RCC 7860 (cell line): Measurements from ENCODE around the gene SERTAD3.
"Not testable (repeated sequence)": the region's sequence is repeated elsewhere in the genome, so short reads cannot be mapped to it uniquely, and the experiment has no call there.

Experiments used
- DNase-seq: peaks from one replicate; pipeline ENCODE4 v3.0.0-alpha.2; 2015; ENCODE audit warnings: low spot score
- FAIRE-seq: peaks from 2 replicates; lab custom pipeline; 2012; peaks lifted over from hg19 to GRCh38; lab: Jason Lieb, UNC

Gene SERTAD3

GRCh38 chr19:40428197-40428596, 15.9 kb downstream of the SERTAD3 start:
- not testable (repeated sequence) for DNase-seq, FAIRE-seq

- peak; percentile 95 for DNase-seq
- FAIRE-seq = peak; percentile 81
These were observed 18.5 kb downstream of the SERTAD3 start, which contains the start of gene SERTAD1 for GRCh38 chr19:40425450-40426287. Gene SERTAD1, minus strand, starts transcription at chr19:40425992. Its CDS starts 2,446 bp downstream, at chr19:40423546.

- FAIRE-seq (no peak), DNase-seq (no peak)
These were observed 19.3 kb downstream of the SERTAD3 start for GRCh38 chr19:40424637-40425449.

GRCh38 chr19:40423938-40424337, 20.2 kb downstream of the SERTAD3 start:
- no peak for DNase-seq
- FAIRE-seq = no peak

- no peak for DNase-seq
- no peak for FAIRE-seq
These were observed 21.2 kb downstream of the SERTAD3 start for GRCh38 chr19:40422748-40423566.

GRCh38 chr19:40421993-40422747, 22.0 kb downstream of the SERTAD3 start:
- DNase-seq (no peak), FAIRE-seq (no peak)

- no peak for FAIRE-seq
- DNase-seq = peak; percentile 62
These were observed 23.1 kb downstream of the SERTAD3 start for GRCh38 chr19:40420766-40421765.

- no peak for DNase-seq
- no peak for FAIRE-seq
These were observed 23.7 kb downstream of the SERTAD3 start for GRCh38 chr19:40420451-40420765.

GRCh38 chr19:40419780-40420179, 24.4 kb downstream of the SERTAD3 start:
- FAIRE-seq = no peak
- DNase-seq = no peak

GRCh38 chr19:40419066-40419612, 25.0 kb downstream of the SERTAD3 start:
- FAIRE-seq = no peak
- no peak for DNase-seq

- no peak for FAIRE-seq
These were observed 26.1 kb downstream of the SERTAD3 start for GRCh38 chr19:40418040-40418439.

GRCh38 chr19:40417643-40417981, 26.5 kb downstream of the SERTAD3 start:
- no peak for DNase-seq
- no peak for FAIRE-seq

More at GRCh38 chr19:40418040-40418439, 26.1 kb downstream of the SERTAD3 start:
- DNase-seq = no peak

- DNase-seq = peak; percentile 20
- no peak for FAIRE-seq
These were observed 27.1 kb downstream of the SERTAD3 start for GRCh38 chr19:40416918-40417642.

- FAIRE-seq = no peak
These were observed 28.4 kb downstream of the SERTAD3 start for GRCh38 chr19:40415768-40416167.

GRCh38 chr19:40414542-40415535, 29.3 kb downstream of the SERTAD3 start:
- FAIRE-seq = no peak
- no peak for DNase-seq

More at GRCh38 chr19:40415768-40416167, 28.4 kb downstream of the SERTAD3 start:
- DNase-seq = no peak

- DNase-seq = no peak
- FAIRE-seq = no peak
These were observed 30.8 kb downstream of the SERTAD3 start, which contains the start of gene PRX for GRCh38 chr19:40413291-40413845. Gene PRX, minus strand, starts transcription at chr19:40413378. Its CDS starts 5,446 bp downstream, at chr19:40407932.
